Endodermal cell (in vitro differentiated cells): ENCODE measurements around the gene ZPBP. TPM values are rescaled to one million over a fixed set of nuclear protein-coding genes. Genes with fewer than 3 reads are reported as not detected.

Experiments
- DNase-seq: peaks from one replicate; pipeline ENCODE4 v3.0.0-alpha.2; 2017
- H3K27ac ChIP-seq: 2 replicates; pipeline ENCODE4 v1.5.1; 2013; ENCODE audit warnings: mild to moderate bottlenecking, low read depth, low read length, moderate library complexity
- H3K27me3 ChIP-seq: 2 replicates; pipeline ENCODE4 v1.6.1; 2013; ENCODE audit warnings: mild to moderate bottlenecking, low read length, moderate library complexity; ENCODE audit not compliant: insufficient read depth, control insufficient read depth, poor library complexity, severe bottlenecking
- H3K36me3 ChIP-seq: 2 replicates; pipeline ENCODE4 v1.7.0; 2013; ENCODE audit warnings: mild to moderate bottlenecking, low read length, moderate library complexity; ENCODE audit not compliant: control insufficient read depth, insufficient read depth
- H3K4me1 ChIP-seq: one replicate; pipeline ENCODE4 v1.7.0; 2013; ENCODE audit warnings: low read length; ENCODE audit not compliant: control insufficient read depth, insufficient read depth
- H3K4me3 ChIP-seq: 2 replicates; pipeline ENCODE4 v1.5.1; 2013; ENCODE audit warnings: mild to moderate bottlenecking, low read length, moderate library complexity
- H3K9ac ChIP-seq: 2 replicates; pipeline ENCODE4 v1.6.1; 2013; ENCODE audit warnings: mild to moderate bottlenecking, low read length, moderate library complexity; ENCODE audit not compliant: poor library complexity, severe bottlenecking; ENCODE audit errors: extremely low read depth
- H3K9me3 ChIP-seq: 2 replicates; pipeline ENCODE4 v1.6.1; 2013; ENCODE audit warnings: mild to moderate bottlenecking, low read length, moderate library complexity; ENCODE audit not compliant: control insufficient read depth
- H3K27ac Mint-ChIP-seq: 2 replicates; pipeline ENCODE4 v1.8.0; 2020; ENCODE audit warnings: mixed read lengths
- H3K27me3 Mint-ChIP-seq: 2 replicates; pipeline ENCODE4 v1.8.0; 2021; ENCODE audit warnings: mild to moderate bottlenecking, mixed read lengths; ENCODE audit not compliant: insufficient read depth
- H3K36me3 Mint-ChIP-seq: 2 replicates; pipeline ENCODE4 v1.8.0; 2020; ENCODE audit warnings: low read depth, mixed read lengths
- H3K4me1 Mint-ChIP-seq: 2 replicates; pipeline ENCODE4 v1.8.0; 2020; ENCODE audit warnings: mixed read lengths
- H3K4me3 Mint-ChIP-seq: 2 replicates; pipeline ENCODE4 v1.8.0; 2020; ENCODE audit warnings: mild to moderate bottlenecking, moderate library complexity, mixed read lengths
- H3K9me3 Mint-ChIP-seq: 2 replicates; pipeline ENCODE4 v1.8.0; 2020; ENCODE audit warnings: mild to moderate bottlenecking, mixed read lengths
- CTCF ChIP-seq: fragments of 200-600 bp; sonication (generic); conservative IDR thresholded peaks from 2 replicates; pipeline ENCODE4 v1.5.0; 2021; ENCODE audit warnings: antibody characterized with exemption, mild to moderate bottlenecking
- WGBS, 2 experiments: methylation state at CpG; one replicate each; pipeline versions ENCODE4 v1.1.5 to v1.1.7; 2013; ENCODE audit warnings: missing lambda C conversion rate in 2 of 2, mixed read lengths in 1 of 2; ENCODE audit not compliant: insufficient coverage in 1 of 2, insufficient read length in 1 of 2; 5-methylcytosine and 5-hydroxymethylcytosine counted together
- total RNA-seq, 2 donors: library from RNA; stranded (reverse); fragmentation: NEBNext Ultra II Directional in 1 of 2; extraction: Animal tissue kit (Norgen Biotek cat#: 25700) in 1 of 2; gene quantifications; 2 replicates in 1 of 2; 3 replicates in 1 of 2; pipeline ENCODE4 v1.2.1, GENCODE V29; 2021

Gene ZPBP
- total RNA-seq, 2 donors from 2014 or later = not detected

DNA sequence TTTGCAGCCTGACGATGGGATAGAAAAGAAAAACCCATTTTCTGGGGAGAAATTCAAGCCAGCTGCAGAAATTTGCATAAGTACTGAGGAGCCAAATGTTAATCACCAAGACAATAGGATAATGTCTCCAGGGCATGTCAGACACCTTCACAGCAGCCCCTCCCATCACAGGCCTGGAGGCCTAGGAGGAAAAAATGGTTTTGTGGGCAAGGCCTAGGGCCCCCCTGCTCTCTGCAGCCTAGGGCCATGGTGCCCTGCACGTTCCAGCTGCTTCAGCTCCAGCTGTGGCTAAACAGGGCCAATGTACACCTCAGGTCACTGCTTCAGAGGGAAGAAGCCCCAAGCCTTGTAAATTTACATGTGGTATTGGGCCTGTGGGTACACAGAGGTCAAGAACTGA, 161.4 kb downstream of the ZPBP start:
- no peak for TF ChIP-seq CTCF
- Histone ChIP-seq H3K9me3 (peaks cover 24% of the 10 kb centered on the region), H3K36me3 (no peaks in the 10 kb centered on the region), H3K9ac (no peak overlapping the region), H3K27ac (no peak overlapping the region), H3K4me1 (no peaks in the 10 kb centered on the region), H3K4me3 (no peak overlapping the region), H3K27me3 (no peaks in the 10 kb centered on the region)
- Mint-ChIP-seq H3K4me1 (no peaks in the 10 kb centered on the region), H3K9me3 (peaks cover 35% of the 10 kb centered on the region), H3K4me3 (no peak overlapping the region), H3K27ac (no peak overlapping the region), H3K36me3 (peaks cover 2% of the 10 kb centered on the region), H3K27me3 (no peaks in the 10 kb centered on the region)
- WGBS, 2 experiments = 91 to 92% methylated on average over 1 to 2 of the region's 2 CpGs
- no peak for DNase-seq

- WGBS, 2 experiments = 87 to 91% methylated on average over 2 of the region's 2 CpGs
- H3K27me3 ChIP-seq = no peaks in the 10 kb centered on the region
- H3K27me3 Mint-ChIP-seq = no peaks in the 10 kb centered on the region
- H3K4me1 Mint-ChIP-seq = no peaks in the 10 kb centered on the region
- H3K27ac ChIP-seq = no peak overlapping the region
- H3K9ac ChIP-seq = no peak overlapping the region
- H3K36me3 Mint-ChIP-seq = peaks cover 2% of the 10 kb centered on the region
- H3K27ac Mint-ChIP-seq = no peak overlapping the region
- H3K4me3 Mint-ChIP-seq = no peak overlapping the region
- no peak for TF ChIP-seq CTCF
- no peak overlapping the region for H3K4me3 ChIP-seq
- no peak for DNase-seq
- no peaks in the 10 kb centered on the region for H3K4me1 ChIP-seq
- peaks cover 35% of the 10 kb centered on the region for H3K9me3 Mint-ChIP-seq
- no peaks in the 10 kb centered on the region for H3K36me3 ChIP-seq
- H3K9me3 ChIP-seq = peaks cover 24% of the 10 kb centered on the region
Observed at GRCh38 chr7:49928787-49929186, 164.3 kb downstream of the ZPBP start.

GRCh38 chr7:49927631-49928030, 165.4 kb downstream of the ZPBP start:
- Histone ChIP-seq H3K27me3 (no peaks in the 10 kb centered on the region), H3K4me1 (no peaks in the 10 kb centered on the region), H3K27ac (no peak overlapping the region), H3K36me3 (no peaks in the 10 kb centered on the region), H3K9me3 (peaks cover 22% of the 10 kb centered on the region), H3K9ac (no peak overlapping the region), H3K4me3 (no peak overlapping the region)
- Mint-ChIP-seq H3K9me3 (peaks cover 33% of the 10 kb centered on the region), H3K4me1 (no peaks in the 10 kb centered on the region), H3K27ac (no peak overlapping the region), H3K27me3 (no peaks in the 10 kb centered on the region), H3K4me3 (no peak overlapping the region), H3K36me3 (peaks cover 2% of the 10 kb centered on the region)
- no peak for DNase-seq
- 91 to 93% methylated on average over 5 of the region's 5 CpGs for WGBS, 2 experiments
- TF ChIP-seq CTCF = no peak
